GM19455 (cell line): ENCODE measurements around the gene RASA2.
"Not testable (repeated sequence)": the region's sequence is repeated elsewhere in the genome, so short reads cannot be mapped to it uniquely, and the experiment has no call there.

Source experiments
- ATAC-seq: cut with Tn5 transposase; IDR thresholded peaks from one replicate; pipeline ENCODE4 v1.9.1; 2021; ENCODE audit not compliant: unreplicated experiment

RASA2 gene

GRCh38 chr3:141575879-141576743, 89.3 kb downstream of the RASA2 start:
- peak; percentile 54 for ATAC-seq

GRCh38 chr3:141576744-141577052, 89.9 kb downstream of the RASA2 start:
- no peak for ATAC-seq

- no peak for ATAC-seq
Observed at GRCh38 chr3:141578202-141578973, 91.6 kb downstream of the RASA2 start.

- no peak for ATAC-seq
Observed at GRCh38 chr3:141594357-141594756, 107.5 kb downstream of the RASA2 start.

GRCh38 chr3:141597931-141598330, 111.1 kb downstream of the RASA2 start:
- ATAC-seq: no peak

- ATAC-seq: no peak
Observed at GRCh38 chr3:141600331-141600730, 113.5 kb downstream of the RASA2 start.

GRCh38 chr3:141602706-141603105, 115.9 kb downstream of the RASA2 start:
- no peak for ATAC-seq

GRCh38 chr3:141603473-141604035, 116.7 kb downstream of the RASA2 start:
- ATAC-seq: no peak

- no peak for ATAC-seq
Observed at GRCh38 chr3:141605883-141606282, 119.1 kb downstream of the RASA2 start.

- no peak for ATAC-seq
Observed at GRCh38 chr3:141608438-141608837, 121.6 kb downstream of the RASA2 start.

GRCh38 chr3:141610939-141611338, 124.1 kb downstream of the RASA2 start:
- no peak for ATAC-seq

GRCh38 chr3:141618103-141618910, 131.5 kb downstream of the RASA2 start:
- ATAC-seq: no peak

GRCh38 chr3:141618938-141619337, 132.1 kb downstream of the RASA2 start:
- no peak for ATAC-seq

- no peak for ATAC-seq
Observed at GRCh38 chr3:141619450-141619849, 132.6 kb downstream of the RASA2 start.

GRCh38 chr3:141623691-141624090, 136.9 kb downstream of the RASA2 start:
- ATAC-seq: no peak

GRCh38 chr3:141625506-141625905, 138.7 kb downstream of the RASA2 start:
- ATAC-seq: no peak

GRCh38 chr3:141628334-141628733, 141.5 kb downstream of the RASA2 start:
- ATAC-seq: not testable (repeated sequence)

- ATAC-seq: not testable (repeated sequence)
Observed at GRCh38 chr3:141628868-141629441, 142.1 kb downstream of the RASA2 start.

GRCh38 chr3:141629976-141630375, 143.1 kb downstream of the RASA2 start:
- ATAC-seq: no peak

GRCh38 chr3:141632779-141633374, 146.1 kb downstream of the RASA2 start:
- ATAC-seq: no peak
